HG02571 (cell line): ENCODE results near the gene INTS11.

Experiments used
- ATAC-seq: cut with Tn5 transposase; IDR thresholded peaks from one replicate; pipeline ENCODE4 v1.9.1; 2021; ENCODE audit warnings: mild to moderate bottlenecking, moderate library complexity; ENCODE audit not compliant: unreplicated experiment

Gene INTS11

DNA sequence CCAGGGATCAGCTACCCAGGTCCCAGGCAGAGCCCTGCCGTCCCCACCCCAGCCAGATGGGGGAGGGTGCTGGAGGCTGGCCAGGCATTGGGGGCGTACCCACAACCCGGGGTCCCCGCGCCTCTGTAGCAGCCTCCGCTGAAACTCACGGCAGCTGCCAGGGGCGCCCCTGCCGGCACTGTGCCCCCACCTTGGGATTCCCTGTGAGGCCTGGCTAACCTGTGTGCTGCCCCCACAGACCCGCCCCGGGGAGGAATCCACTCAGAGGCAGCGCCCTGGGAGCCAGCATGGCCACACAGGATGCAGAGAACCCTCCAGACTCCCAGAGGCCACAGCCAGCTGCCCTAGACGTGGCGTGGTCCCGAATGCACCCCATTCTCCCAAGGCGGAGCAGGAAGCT lies 20.9 kb upstream of the INTS11 start:
- no peak for ATAC-seq

- ATAC-seq = no peak
Observed at GRCh38 chr1:1344655-1345361, 20.3 kb upstream of the INTS11 start.

DNA sequence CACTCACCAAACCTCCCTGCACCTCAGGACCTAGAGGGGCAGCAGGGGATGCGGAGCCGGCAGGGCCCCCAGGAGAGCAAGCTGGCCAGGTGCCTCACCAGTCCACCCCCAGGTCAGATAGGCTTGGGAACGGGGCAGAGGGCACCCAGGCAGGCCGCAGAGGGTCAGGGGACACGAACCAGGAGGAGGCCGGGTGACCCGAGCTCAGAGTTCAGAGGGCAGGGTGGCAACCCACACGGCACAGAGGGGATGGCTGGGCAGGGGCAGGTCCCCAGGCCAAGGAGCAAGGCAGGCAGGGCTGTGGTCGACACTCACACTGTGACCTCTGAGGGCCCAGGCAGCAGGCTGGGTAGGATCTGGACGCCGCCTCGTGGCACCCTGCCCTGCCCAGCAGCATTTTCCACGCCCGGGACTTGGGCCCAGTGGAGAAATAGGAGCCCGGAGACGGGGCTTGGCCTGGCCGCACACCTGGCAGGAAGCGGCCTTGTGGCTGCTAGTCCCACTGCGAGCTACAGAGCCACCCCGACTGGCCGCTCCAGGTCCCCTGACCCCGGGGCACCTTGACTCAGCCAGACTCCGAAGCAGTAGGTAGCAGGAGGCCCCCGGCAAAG lies 19.5 kb upstream of the INTS11 start:
- no peak for ATAC-seq

DNA sequence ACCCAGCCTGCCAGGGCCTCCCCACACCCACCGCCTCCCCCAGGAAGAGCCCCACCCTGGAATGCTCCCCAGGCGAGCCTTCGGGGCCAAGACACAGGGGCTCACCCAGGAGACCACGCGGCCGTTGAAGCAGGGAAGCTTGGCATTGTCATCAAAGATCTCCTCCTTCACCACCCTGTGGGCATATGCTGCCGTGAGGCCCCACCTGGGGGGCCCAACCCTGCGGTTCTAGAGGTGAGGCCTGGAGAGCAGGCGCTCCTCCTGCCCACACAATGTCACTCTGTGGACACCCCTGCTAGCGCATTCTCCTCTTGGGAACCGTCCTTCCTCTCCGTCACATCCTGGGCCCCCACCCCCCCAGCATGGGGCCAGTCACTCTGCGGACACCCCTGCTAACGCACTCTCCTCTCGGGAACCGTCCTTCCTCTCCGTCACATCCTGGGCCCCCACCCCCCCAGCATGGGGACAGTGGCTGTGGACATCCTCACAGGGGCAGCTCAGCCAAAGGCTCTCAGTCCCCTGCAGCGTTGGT lies 18.2 kb upstream of the INTS11 start:
- no peak for ATAC-seq

- no peak for ATAC-seq
Observed at GRCh38 chr1:1342061-1342562, 17.7 kb upstream of the INTS11 start.

- ATAC-seq = no peak
Observed at GRCh38 chr1:1341549-1342021, 17.1 kb upstream of the INTS11 start.

GRCh38 chr1:1340791-1341548 lies 16.5 kb upstream of the INTS11 start:
- ATAC-seq = no peak

- no peak for ATAC-seq
Observed at GRCh38 chr1:1340185-1340584, 15.7 kb upstream of the INTS11 start.

GRCh38 chr1:1338278-1338677 lies 13.8 kb upstream of the INTS11 start:
- ATAC-seq = no peak

DNA sequence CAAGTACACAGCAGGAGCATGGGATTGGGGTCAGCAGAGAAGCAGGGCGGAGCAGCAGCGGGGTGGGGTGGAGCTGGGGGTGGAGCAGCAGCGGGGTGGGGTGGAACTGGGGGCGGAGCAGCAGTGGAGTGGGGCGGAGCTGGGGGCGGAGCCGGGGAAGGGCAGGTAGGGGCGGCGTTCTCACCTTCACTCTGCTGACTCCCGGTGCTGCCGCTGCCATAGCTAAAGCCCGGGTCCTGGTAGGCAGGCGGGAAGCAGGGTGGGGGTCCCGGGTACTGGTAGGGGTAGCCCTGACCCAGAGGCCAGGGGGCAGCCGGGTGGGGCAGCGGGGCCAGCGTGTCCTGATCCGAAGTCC lies 13.3 kb upstream of the INTS11 start:
- no peak for ATAC-seq

- ATAC-seq = no peak
Observed at GRCh38 chr1:1336931-1337792, 12.7 kb upstream of the INTS11 start.

- ATAC-seq = no peak
Observed at GRCh38 chr1:1336446-1336845, 12.0 kb upstream of the INTS11 start.

DNA sequence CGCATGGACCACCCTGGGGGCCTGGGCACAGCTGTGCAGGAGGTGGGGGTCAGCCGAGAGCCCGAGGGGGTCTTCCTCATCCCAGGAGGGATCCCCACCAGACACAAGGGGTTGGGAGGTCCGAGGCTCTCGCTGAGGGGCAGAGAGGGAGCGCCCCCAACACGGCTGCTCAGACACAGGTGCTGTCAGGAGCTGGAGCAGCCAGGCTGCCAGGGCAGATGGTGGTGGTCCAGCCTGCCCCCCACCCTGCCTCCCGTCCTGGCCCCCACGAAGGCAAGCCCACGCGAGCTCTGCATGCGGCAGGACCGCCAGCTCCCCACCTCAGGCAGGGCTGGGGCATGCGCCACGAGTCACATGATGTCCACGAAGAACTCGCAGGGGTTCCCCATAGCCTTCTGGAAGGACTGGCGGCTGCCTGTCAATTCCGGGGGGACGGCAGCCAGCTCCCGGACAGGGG lies 11.4 kb upstream of the INTS11 start:
- no peak for ATAC-seq

- ATAC-seq = no peak
Observed at GRCh38 chr1:1335283-1335682, 10.8 kb upstream of the INTS11 start.

DNA sequence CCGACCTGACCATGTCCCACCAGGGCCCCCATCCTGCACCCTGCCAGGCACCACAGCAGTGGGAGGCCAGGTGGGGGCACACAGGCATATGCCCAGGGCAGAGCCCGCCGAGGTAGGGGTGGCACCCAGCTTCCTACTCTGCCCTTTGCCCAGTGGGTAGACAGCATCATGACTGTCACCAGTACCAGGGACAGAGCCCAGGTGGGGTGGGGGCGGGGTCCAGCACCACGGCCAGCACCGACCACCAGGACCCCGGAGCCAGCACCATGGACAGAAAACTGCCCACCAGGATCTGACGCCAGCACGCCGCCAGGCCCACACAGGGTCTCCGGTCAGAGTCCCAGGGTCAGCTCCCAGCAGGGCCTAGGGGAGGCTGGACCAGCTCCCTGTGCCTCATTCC lies 10.4 kb upstream of the INTS11 start:
- no peak for ATAC-seq

- no peak for ATAC-seq
Observed at GRCh38 chr1:1333551-1334241, 9.2 kb upstream of the INTS11 start.

DNA sequence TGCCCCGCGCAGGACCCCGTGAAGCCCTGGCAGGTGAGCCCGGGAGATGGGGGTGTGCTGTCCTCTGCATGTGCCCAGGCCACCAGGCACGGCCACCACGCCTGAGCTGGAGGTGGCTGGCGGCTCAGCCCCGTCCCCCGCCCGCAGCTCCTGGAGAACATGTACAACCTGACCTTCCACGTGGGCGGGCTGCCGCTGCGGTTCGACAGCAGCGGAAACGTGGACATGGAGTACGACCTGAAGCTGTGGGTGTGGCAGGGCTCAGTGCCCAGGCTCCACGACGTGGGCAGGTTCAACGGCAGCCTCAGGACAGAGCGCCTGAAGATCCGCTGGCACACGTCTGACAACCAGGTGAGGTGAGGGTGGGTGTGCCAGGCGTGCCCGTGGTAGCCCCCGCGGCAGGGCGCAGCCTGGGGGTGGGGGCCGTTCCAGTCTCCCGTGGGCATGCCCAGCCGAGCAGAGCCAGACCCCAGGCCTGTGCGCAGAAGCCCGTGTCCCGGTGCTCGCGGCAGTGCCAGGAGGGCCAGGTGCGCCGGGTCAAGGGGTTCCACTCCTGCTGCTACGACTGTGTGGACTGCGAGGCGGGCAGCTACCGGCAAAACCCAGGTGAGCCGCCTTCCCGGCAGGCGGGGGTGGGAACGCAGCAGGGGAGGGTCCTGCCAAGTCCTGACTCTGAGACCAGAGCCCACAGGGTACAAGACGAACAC lies 8.5 kb upstream of the INTS11 start:
- ATAC-seq = no peak

DNA sequence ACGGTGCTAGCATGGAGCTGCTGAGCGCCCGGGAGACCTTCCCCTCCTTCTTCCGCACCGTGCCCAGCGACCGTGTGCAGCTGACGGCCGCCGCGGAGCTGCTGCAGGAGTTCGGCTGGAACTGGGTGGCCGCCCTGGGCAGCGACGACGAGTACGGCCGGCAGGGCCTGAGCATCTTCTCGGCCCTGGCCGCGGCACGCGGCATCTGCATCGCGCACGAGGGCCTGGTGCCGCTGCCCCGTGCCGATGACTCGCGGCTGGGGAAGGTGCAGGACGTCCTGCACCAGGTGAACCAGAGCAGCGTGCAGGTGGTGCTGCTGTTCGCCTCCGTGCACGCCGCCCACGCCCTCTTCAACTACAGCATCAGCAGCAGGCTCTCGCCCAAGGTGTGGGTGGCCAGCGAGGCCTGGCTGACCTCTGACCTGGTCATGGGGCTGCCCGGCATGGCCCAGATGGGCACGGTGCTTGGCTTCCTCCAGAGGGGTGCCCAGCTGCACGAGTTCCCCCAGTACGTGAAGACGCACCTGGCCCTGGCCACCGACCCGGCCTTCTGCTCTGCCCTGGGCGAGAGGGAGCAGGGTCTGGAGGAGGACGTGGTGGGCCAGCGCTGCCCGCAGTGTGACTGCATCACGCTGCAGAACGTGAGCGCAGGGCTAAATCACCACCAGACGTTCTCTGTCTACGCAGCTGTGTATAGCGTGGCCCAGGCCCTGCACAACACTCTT lies 7.7 kb upstream of the INTS11 start:
- ATAC-seq = no peak
